DOHH2 (cell line): ENCODE results near the gene LRRIQ3.

ENCODE experiments used
- H3F3A ChIP-seq: fragments of 200-600 bp; sonication (generic), shearing (Covaris generic); 2 replicates; pipeline ENCODE4 v1.6.0; 2016; ENCODE audit warnings: antibody characterized with exemption, mild to moderate bottlenecking; ENCODE audit not compliant: control insufficient read depth, insufficient read depth
- H3K27ac ChIP-seq: fragments of 200-600 bp; sonication (generic); 2 replicates; pipeline ENCODE4 v1.5.1; 2014; ENCODE audit warnings: low read depth, mild to moderate bottlenecking, low read length, moderate library complexity
- H3K27me3 ChIP-seq: fragments of 200-600 bp; sonication (generic); 2 replicates; pipeline ENCODE4 v1.6.1; 2014; ENCODE audit warnings: mild to moderate bottlenecking, low read length, mixed read lengths; ENCODE audit not compliant: control insufficient read depth
- H3K36me3 ChIP-seq: fragments of 200-600 bp; sonication (generic); 2 replicates; pipeline ENCODE4 v1.6.1; 2014; ENCODE audit warnings: mild to moderate bottlenecking, low read length, moderate library complexity, mixed read lengths; ENCODE audit not compliant: control insufficient read depth
- H3K4me1 ChIP-seq: fragments of 200-600 bp; sonication (generic); 2 replicates; pipeline ENCODE4 v1.6.1; 2014; ENCODE audit warnings: mild to moderate bottlenecking, low read length, mixed read lengths; ENCODE audit not compliant: control insufficient read depth
- H3K4me2 ChIP-seq: fragments of 200-600 bp; sonication (generic); 2 replicates; pipeline ENCODE4 v1.6.0; 2014; ENCODE audit warnings: mild to moderate bottlenecking, low read length, moderate library complexity
- H3K4me3 ChIP-seq: fragments of 200-600 bp; sonication (generic); 2 replicates; pipeline ENCODE4 v1.5.1; 2014; ENCODE audit warnings: mild to moderate bottlenecking, low read length, mixed read lengths
- H3K79me2 ChIP-seq: fragments of 200-600 bp; sonication (generic); 2 replicates; pipeline ENCODE4 v1.6.1; 2014; ENCODE audit warnings: mild to moderate bottlenecking, low read length, mixed read lengths; ENCODE audit not compliant: control insufficient read depth
- H3K9me2 ChIP-seq: fragments of 200-600 bp; sonication (generic); replicated peaks from 2 replicates; pipeline ENCODE4 v1.6.1; 2014; ENCODE audit warnings: mild to moderate bottlenecking, low read length, mixed read lengths; ENCODE audit not compliant: control insufficient read depth
- H3K9me3 ChIP-seq: fragments of 200-600 bp; sonication (generic); 2 replicates; pipeline ENCODE4 v1.6.1; 2014; ENCODE audit warnings: antibody characterized with exemption, low read length, mixed read lengths; ENCODE audit not compliant: control insufficient read depth, insufficient read depth
- H4K20me1 ChIP-seq: fragments of 200-600 bp; sonication (generic); 2 replicates; pipeline ENCODE4 v1.6.0; 2014; ENCODE audit warnings: low read depth, mild to moderate bottlenecking, antibody characterized with exemption, low read length, moderate library complexity; ENCODE audit not compliant: control insufficient read depth, insufficient read depth
- CTCF ChIP-seq: fragments of 200-600 bp; sonication (generic); IDR thresholded peaks from one replicate; pipeline ENCODE4 v1.5.1; 2014; ENCODE audit warnings: antibody characterized with exemption, mild to moderate bottlenecking, low read depth, low read length; ENCODE audit not compliant: poor library complexity, severe bottlenecking
- EZH2phosphoT487 ChIP-seq: fragments of 200-600 bp; sonication (generic); IDR thresholded peaks from 2 replicates; pipeline ENCODE4 v1.6.1; 2017; ENCODE audit warnings: borderline replicate concordance, mild to moderate bottlenecking, antibody characterized with exemption, low read length, moderate library complexity, mixed read lengths

Gene LRRIQ3

GRCh38 chr1:74113333-74113732, 84.6 kb downstream of the LRRIQ3 start:
- no peak overlapping the region for H3K27ac ChIP-seq
- no peak overlapping the region for H3K4me2 ChIP-seq
- no peaks in the 10 kb centered on the region for H4K20me1 ChIP-seq
- no peaks in the 10 kb centered on the region for H3K79me2 ChIP-seq
- no peak overlapping the region for H3K4me3 ChIP-seq
- no peaks in the 10 kb centered on the region for H3K36me3 ChIP-seq
- TF ChIP-seq EZH2phosphoT487: no peak
- no peak for TF ChIP-seq CTCF
- H3F3A ChIP-seq: no peaks in the 10 kb centered on the region
- no peaks in the 10 kb centered on the region for H3K9me2 ChIP-seq
- H3K9me3 ChIP-seq: no peaks in the 10 kb centered on the region
- no peaks in the 10 kb centered on the region for H3K27me3 ChIP-seq
- no peaks in the 10 kb centered on the region for H3K4me1 ChIP-seq

- no peaks in the 10 kb centered on the region for H3K9me3 ChIP-seq
- no peak overlapping the region for H3K4me2 ChIP-seq
- no peak overlapping the region for H3K4me3 ChIP-seq
- no peaks in the 10 kb centered on the region for H3K9me2 ChIP-seq
- no peaks in the 10 kb centered on the region for H3F3A ChIP-seq
- no peak overlapping the region for H3K27ac ChIP-seq
- TF ChIP-seq EZH2phosphoT487 (no peak), CTCF (no peak)
- H3K4me1 ChIP-seq: no peaks in the 10 kb centered on the region
- no peaks in the 10 kb centered on the region for H4K20me1 ChIP-seq
- H3K27me3 ChIP-seq: no peaks in the 10 kb centered on the region
- H3K36me3 ChIP-seq: no peaks in the 10 kb centered on the region
- no peaks in the 10 kb centered on the region for H3K79me2 ChIP-seq
Observed at GRCh38 chr1:74107394-74107793, 90.6 kb downstream of the LRRIQ3 start.

GRCh38 chr1:74091371-74091770, 106.6 kb downstream of the LRRIQ3 start:
- H3F3A ChIP-seq: no peaks in the 10 kb centered on the region
- H3K27me3 ChIP-seq: no peaks in the 10 kb centered on the region
- no peaks in the 10 kb centered on the region for H3K79me2 ChIP-seq
- H3K27ac ChIP-seq: no peak overlapping the region
- no peaks in the 10 kb centered on the region for H3K4me1 ChIP-seq
- no peaks in the 10 kb centered on the region for H3K9me3 ChIP-seq
- no peaks in the 10 kb centered on the region for H4K20me1 ChIP-seq
- no peak overlapping the region for H3K4me2 ChIP-seq
- H3K4me3 ChIP-seq: no peak overlapping the region
- H3K36me3 ChIP-seq: no peaks in the 10 kb centered on the region
- no peaks in the 10 kb centered on the region; the same call in 1 of the 2 replicates for H3K9me2 ChIP-seq
- TF ChIP-seq CTCF: no peak
- TF ChIP-seq EZH2phosphoT487: no peak

GRCh38 chr1:74083128-74083527, 114.8 kb downstream of the LRRIQ3 start:
- no peaks in the 10 kb centered on the region for H3K27me3 ChIP-seq
- no peaks in the 10 kb centered on the region for H3K9me2 ChIP-seq
- H3K4me3 ChIP-seq: no peak overlapping the region
- no peak overlapping the region for H3K4me2 ChIP-seq
- no peaks in the 10 kb centered on the region for H3F3A ChIP-seq
- H4K20me1 ChIP-seq: no peaks in the 10 kb centered on the region
- no peaks in the 10 kb centered on the region for H3K79me2 ChIP-seq
- H3K27ac ChIP-seq: no peak overlapping the region
- TF ChIP-seq EZH2phosphoT487 (no peak), CTCF (no peak)
- H3K9me3 ChIP-seq: no peaks in the 10 kb centered on the region; the same call in 1 of the 2 replicates
- no peaks in the 10 kb centered on the region for H3K36me3 ChIP-seq
- H3K4me1 ChIP-seq: no peaks in the 10 kb centered on the region
